HG03108 (cell line): ENCODE data around the gene GPS1.

Experiments used
- ATAC-seq: cut with Tn5 transposase; IDR thresholded peaks from one replicate; pipeline ENCODE4 v1.9.1; 2021; ENCODE audit warnings: moderate library complexity; ENCODE audit not compliant: unreplicated experiment

Gene GPS1

DNA sequence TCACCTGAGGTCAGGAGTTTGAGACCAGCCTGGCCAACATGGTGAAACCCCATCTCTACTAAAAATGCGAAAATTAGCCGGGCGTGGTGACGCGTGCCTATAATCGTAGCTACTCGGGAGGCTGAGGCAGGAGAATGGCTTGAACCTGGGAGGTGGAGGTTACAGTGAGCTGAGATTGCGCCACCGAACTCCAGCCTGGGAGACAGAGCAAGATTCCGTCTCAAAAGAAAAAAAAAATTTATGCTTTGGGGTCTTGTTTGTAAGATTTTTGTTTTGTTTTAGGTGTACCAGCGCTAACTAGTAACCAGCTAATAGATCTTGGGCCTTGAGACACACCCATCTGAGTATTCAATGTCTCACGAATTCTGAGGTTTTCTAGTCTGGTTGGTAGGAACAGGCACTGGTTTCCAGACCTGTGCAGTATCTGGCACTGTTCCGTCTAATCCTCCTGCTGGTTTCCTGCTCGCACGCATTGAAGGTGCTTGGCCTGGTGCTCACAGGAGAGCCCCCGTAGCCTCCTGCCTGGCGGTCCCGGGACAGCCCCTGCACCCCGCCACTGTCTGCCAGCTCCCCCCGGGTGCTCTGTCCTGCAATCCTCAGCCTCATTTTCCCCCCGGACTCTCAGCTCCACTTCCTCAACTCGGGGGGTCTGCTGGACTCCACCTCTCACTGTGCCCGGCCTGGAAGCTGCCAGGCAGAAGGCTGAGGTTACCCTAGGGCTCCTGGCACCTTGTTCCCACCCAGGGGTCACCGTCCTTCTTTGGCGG is 24.5 kb downstream of the GPS1 start:
- ATAC-seq = no peak

DNA sequence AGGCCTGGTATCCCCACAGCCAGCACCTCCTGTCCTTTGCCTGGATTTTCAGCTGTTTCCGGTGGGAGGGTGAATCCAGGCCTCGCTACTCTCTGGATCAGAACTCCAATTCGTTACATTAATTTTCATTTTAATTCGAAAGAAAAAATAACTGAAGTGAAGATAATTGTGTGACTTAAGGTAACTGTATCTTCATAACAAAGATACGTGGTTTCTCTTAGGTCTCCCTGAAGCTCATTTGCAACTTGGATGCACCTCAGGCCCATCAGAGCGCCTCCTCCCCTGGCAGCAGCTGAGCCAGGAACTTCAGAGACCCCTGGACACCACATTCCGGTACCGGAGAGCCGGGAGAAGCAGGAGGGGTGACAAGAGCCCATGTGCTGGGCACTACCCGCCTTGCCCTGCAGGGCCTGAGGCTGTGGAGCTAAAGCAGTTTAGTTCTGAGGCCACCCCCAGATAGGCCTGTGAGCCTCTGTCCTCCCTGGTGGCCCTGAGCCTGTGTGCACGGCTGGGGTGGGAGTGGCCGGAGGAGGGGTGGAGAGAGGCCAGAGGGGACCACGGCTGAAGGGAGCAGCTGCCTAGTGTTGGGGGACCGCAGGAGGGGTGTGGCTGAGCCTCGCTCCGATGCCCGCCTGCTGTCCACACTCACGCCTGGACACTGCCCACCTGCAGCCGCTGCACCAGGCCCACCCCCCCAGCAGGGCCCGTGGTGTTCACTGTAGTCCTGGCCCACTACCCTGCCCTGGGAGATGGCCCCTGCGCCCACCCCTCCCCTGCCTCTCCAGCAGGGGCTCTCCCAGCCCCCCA is 25.3 kb downstream of the GPS1 start:
- ATAC-seq = no peak

- ATAC-seq = no peak
Observed at GRCh38 chr17:82077617-82078358, 26.1 kb downstream of the GPS1 start.

DNA sequence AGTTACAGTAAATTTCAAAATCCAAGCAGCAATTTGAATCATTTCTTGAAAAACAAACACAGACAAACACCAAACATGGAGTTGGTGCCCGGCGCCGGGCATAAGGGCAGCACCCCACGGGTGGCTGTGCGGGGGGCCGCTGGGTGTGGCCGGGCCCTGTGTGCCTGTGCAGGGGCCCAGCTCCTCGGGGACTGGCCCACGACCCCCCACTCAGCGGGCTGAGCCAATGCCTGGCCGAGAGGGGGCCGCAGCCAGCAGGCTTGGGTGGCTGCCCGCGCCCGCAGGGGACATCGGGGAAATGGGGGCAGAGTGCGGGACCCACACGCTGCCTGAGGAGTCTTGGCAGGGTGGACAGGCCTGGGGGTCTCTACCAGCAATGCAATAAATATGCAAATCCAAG is 26.7 kb downstream of the GPS1 start:
- no peak for ATAC-seq

DNA sequence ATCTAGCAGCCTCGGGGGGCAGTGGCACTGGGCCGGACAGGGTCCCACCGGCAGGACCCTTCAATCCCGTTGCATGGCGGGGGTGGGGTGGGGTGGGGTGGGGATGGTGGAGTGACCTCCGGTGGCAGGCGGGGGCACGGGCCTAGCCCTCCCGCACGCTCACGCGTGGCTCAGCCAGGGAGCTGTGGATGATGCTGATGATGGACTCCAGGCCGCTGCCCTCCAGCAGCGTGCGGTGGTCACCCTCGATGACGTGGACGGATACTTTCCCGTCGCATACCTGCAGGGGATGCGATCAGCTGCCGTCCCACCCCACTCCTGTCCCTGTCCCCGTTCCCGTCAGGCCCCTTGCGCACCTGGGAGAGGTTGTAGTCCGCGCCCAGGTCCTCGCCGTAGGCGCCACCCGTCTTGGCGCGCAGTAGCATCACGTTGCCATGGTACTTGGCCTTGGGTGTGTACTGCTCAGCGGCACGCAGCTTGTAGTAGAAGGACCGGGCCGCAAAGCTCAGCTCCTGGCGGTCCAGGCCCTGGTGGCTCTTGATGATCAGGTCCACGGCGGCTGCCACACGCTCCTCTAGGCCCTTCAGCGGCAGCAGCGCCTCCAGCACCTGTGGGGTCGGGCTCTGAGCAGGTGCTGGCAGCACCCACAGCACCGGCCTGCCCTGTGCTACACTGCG is 27.4 kb downstream of the GPS1 start:
- no peak for ATAC-seq

GRCh38 chr17:82080048-82080788 is 28.5 kb downstream of the GPS1 start:
- ATAC-seq = no peak

GRCh38 chr17:82080789-82081464 is 29.2 kb downstream of the GPS1 start:
- ATAC-seq = no peak

GRCh38 chr17:82081546-82081945 is 29.8 kb downstream of the GPS1 start:
- ATAC-seq = no peak

- no peak for ATAC-seq
Observed at GRCh38 chr17:82081966-82082365, 30.3 kb downstream of the GPS1 start.

- ATAC-seq = no peak
Observed at GRCh38 chr17:82082456-82082855, 30.8 kb downstream of the GPS1 start.

DNA sequence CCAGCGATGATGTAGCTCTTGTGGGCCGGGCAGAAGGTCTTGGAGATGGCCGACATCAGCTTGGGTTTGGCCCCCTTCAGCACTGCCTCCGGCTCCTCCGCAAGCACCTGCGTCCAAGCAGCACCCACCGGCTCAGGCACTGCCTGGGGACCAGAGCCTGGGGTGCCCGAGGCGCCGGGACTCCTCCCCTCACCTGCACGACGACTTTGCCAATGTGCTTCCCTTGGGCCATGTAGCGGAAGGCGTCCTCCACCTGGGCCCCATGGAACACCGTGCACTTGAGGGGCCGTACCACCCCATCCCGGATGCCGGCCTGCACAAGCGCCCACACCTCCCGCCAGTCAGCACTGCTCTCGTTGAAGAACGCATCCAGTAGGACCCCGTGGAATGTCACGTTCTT is 31.3 kb downstream of the GPS1 start:
- no peak for ATAC-seq

- no peak for ATAC-seq
Observed at GRCh38 chr17:82083533-82084359, 32.0 kb downstream of the GPS1 start.

DNA sequence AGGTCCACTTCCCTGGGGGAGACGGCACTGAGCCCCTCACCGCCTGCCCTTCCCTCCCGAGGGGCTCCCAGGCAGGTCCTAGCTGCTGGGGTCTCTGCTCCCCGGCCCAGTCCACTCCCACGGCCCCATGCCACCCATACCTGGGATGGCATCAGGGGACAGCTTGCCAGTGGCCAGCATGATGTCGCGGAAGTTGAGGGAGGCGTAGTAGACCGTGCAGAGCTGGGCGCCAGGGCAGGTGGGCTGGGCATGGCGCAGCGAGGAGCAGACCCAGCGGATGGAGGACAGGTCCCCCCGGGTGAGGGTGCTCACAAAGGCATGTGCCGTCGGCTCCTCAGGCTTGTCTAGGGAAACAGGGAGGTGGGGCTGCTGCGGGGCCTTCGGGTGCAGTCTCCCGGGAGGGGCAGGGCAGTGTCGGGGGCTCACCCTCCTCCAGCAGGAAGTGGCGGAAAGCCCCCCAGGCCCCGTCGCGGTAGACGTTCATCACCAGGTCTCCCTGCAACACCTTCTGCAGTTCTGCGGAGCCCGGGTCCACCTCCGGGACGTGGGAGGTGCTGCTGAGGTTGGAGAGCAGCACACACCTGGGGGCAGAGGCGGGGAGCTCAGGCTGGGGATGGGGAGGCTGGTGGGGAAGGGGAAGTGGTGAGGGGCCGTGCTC is 32.8 kb downstream of the GPS1 start:
- ATAC-seq = no peak

- ATAC-seq = no peak
Observed at GRCh38 chr17:82085031-82085861, 33.5 kb downstream of the GPS1 start.

- no peak for ATAC-seq
Observed at GRCh38 chr17:82085931-82086764, 34.5 kb downstream of the GPS1 start.
